Neural crest cell (in vitro differentiated cells): ENCODE data around the gene CASZ1. TPM values are rescaled to one million over a fixed set of nuclear protein-coding genes. Genes with fewer than 3 reads are reported as not detected.

ENCODE experiments used
- DNase-seq: peaks from one replicate; pipeline ENCODE4 v3.0.0; 2021; ENCODE audit warnings: low read depth, mixed read lengths, low spot score
- H3K27ac Mint-ChIP-seq: one replicate; pipeline ENCODE4 v1.8.0; 2021; ENCODE audit warnings: mild to moderate bottlenecking, mixed read lengths; ENCODE audit not compliant: unreplicated experiment
- H3K27me3 Mint-ChIP-seq: 2 replicates; pipeline ENCODE4 v1.8.0; 2021; ENCODE audit warnings: low read depth, mild to moderate bottlenecking, mixed read lengths
- H3K36me3 Mint-ChIP-seq: 2 replicates; pipeline ENCODE4 v1.8.0; 2021; ENCODE audit warnings: low read depth, mild to moderate bottlenecking, mixed read lengths
- H3K4me1 Mint-ChIP-seq: 2 replicates; pipeline ENCODE4 v1.8.0; 2021; ENCODE audit warnings: mixed read lengths
- H3K4me3 Mint-ChIP-seq: one replicate; pipeline ENCODE4 v1.8.0; 2021; ENCODE audit warnings: mild to moderate bottlenecking, mixed read lengths
- H3K9me3 Mint-ChIP-seq: 2 replicates; pipeline ENCODE4 v1.8.0; 2021; ENCODE audit warnings: mixed read lengths
- CTCF ChIP-seq: fragments of 200-600 bp; sonication (generic); conservative IDR thresholded peaks from 2 replicates; pipeline ENCODE4 v1.5.0; 2021; ENCODE audit warnings: antibody characterized with exemption, mild to moderate bottlenecking
- total RNA-seq: library from RNA; stranded (reverse); gene quantifications from 2 replicates; pipeline ENCODE4 v1.2.1, GENCODE V29; 2021

The CASZ1 gene
- total RNA-seq, 1 donor from 2014 or later: 2.6 TPM

GRCh38 chr1:10773851-10774614 lies 22.4 kb downstream of the CASZ1 start:
- no peaks in the 10 kb centered on the region for H3K9me3 Mint-ChIP-seq
- no peak overlapping the region for H3K27ac Mint-ChIP-seq
- no peak overlapping the region for H3K4me3 Mint-ChIP-seq
- H3K36me3 Mint-ChIP-seq: no peaks in the 10 kb centered on the region
- no peak for DNase-seq
- H3K4me1 Mint-ChIP-seq: no peaks in the 10 kb centered on the region
- peaks cover 52% of the 10 kb centered on the region for H3K27me3 Mint-ChIP-seq
- no peak for TF ChIP-seq CTCF

DNA sequence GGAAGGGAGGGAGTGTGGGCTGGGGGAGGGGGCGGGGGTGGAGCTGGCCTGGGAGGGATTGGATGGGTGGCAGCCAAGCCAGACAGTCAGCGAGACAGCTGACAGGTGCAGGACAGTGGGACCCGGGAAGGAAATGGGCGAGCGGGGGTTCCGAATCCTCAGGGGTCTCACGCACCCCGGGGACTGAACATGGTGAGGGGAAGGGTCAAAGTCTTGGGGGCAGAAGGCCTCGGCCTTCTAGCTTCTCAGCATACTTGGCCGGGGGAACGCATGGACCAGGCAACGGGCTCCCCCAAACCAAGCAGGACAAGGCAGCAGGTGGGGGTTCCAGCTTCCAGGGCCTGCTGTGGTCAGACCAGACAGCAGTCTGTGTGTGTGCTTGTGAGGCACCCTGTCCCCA lies 23.1 kb downstream of the CASZ1 start:
- no peak for TF ChIP-seq CTCF
- Mint-ChIP-seq H3K4me1 (no peaks in the 10 kb centered on the region), H3K27ac (no peak overlapping the region), H3K27me3 (peaks cover 52% of the 10 kb centered on the region), H3K36me3 (no peaks in the 10 kb centered on the region), H3K9me3 (no peaks in the 10 kb centered on the region), H3K4me3 (no peak overlapping the region)
- DNase-seq: no peak

GRCh38 chr1:10772711-10773110 lies 23.7 kb downstream of the CASZ1 start:
- Mint-ChIP-seq H3K4me3 (no peak overlapping the region), H3K4me1 (no peaks in the 10 kb centered on the region), H3K36me3 (no peaks in the 10 kb centered on the region), H3K9me3 (no peaks in the 10 kb centered on the region), H3K27me3 (peaks cover 52% of the 10 kb centered on the region), H3K27ac (no peak overlapping the region)
- DNase-seq: no peak
- TF ChIP-seq CTCF: no peak

DNA sequence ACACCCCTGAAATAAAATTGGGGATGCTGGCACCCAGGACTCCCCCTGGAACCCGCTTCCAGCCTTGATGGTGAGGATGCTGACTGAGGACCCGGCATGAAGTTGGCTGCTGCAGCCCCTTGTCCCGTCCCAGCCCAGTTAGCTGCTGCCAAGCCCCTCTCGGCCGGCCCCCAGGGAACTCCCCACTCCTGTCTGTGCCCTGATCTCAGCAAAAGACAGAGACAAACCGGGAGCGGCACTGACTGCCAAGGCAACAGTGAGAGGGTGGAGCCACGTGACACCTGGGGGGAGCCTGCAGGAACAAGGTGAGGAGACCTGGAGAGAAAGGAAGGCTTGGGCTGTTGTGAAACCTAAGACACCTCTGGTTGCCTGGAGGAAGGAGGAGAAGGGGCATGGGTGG lies 24.7 kb downstream of the CASZ1 start:
- TF ChIP-seq CTCF: no peak
- H3K4me3 Mint-ChIP-seq: no peak overlapping the region
- no peak overlapping the region for H3K27ac Mint-ChIP-seq
- H3K4me1 Mint-ChIP-seq: no peaks in the 10 kb centered on the region
- no peaks in the 10 kb centered on the region for H3K9me3 Mint-ChIP-seq
- no peaks in the 10 kb centered on the region for H3K36me3 Mint-ChIP-seq
- no peak for DNase-seq
- peaks cover 51% of the 10 kb centered on the region for H3K27me3 Mint-ChIP-seq

GRCh38 chr1:10768552-10768951 lies 27.9 kb downstream of the CASZ1 start:
- no peaks in the 10 kb centered on the region for H3K9me3 Mint-ChIP-seq
- no peak overlapping the region for H3K27ac Mint-ChIP-seq
- no peak for TF ChIP-seq CTCF
- no peaks in the 10 kb centered on the region for H3K4me1 Mint-ChIP-seq
- no peak overlapping the region for H3K4me3 Mint-ChIP-seq
- H3K27me3 Mint-ChIP-seq: peaks cover 34% of the 10 kb centered on the region
- DNase-seq: no peak
- H3K36me3 Mint-ChIP-seq: no peaks in the 10 kb centered on the region
